ENCODE data around the gene XPNPEP2. TPM values are rescaled to one million over a fixed set of nuclear protein-coding genes. Genes with fewer than 3 reads are reported as not detected.
A peak's percentile ranks its signal among the peaks of the same experiment; 100 is the strongest.

XPNPEP2 gene
- total RNA-seq, 2 experiments from 2014 or later: 0.12 to 0.32 TPM

DNA sequence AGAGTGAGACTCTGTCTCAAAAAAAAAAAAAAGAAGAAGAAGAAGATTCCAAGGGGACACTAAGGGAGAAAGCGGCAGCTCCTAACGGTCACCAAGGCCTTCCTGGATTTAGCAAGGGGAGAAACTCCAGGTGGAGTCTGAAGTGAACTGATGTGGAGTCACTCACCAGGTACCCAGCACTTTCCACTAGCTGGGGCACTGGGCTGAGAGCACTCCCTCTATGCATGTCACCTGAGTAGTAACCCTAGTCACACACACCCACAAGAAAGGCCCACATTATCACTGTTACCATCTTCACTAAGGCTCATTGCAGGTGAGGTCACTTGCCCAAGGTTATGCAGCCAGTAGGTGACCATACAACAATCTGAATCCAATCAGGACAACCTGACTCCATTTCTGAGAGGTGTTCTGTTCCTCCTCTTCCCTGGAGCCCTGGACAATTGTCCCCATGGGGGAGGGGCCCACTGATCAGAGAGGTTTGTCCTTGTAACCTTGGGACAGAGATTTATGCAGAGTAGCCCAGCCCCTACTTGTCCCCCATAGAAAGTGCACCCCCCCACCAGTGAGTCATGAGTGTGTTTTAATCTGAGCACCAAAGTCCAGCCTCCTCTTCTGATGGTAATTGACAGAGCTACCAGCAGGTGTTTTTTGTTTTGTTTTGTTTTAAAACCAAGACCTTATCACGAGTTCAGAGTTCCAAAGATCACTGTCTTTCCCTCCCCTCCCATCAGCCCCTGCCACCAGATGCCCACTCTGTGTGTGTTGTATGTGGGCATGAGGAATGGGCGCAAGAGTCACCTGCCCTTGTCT, 35.1 kb downstream of the XPNPEP2 start:
- Mint-ChIP-seq H3K9me3 (no peaks in the 10 kb centered on the region), H3K4me1 (peaks cover 51% of the 10 kb centered on the region), H3K4me3 (no peak overlapping the region), H3K27ac (peak overlapping the region; percentile 87), H3K27me3 (no peaks in the 10 kb centered on the region), H3K36me3 (peaks cover 2% of the 10 kb centered on the region)
- no peak for DNase-seq

DNA sequence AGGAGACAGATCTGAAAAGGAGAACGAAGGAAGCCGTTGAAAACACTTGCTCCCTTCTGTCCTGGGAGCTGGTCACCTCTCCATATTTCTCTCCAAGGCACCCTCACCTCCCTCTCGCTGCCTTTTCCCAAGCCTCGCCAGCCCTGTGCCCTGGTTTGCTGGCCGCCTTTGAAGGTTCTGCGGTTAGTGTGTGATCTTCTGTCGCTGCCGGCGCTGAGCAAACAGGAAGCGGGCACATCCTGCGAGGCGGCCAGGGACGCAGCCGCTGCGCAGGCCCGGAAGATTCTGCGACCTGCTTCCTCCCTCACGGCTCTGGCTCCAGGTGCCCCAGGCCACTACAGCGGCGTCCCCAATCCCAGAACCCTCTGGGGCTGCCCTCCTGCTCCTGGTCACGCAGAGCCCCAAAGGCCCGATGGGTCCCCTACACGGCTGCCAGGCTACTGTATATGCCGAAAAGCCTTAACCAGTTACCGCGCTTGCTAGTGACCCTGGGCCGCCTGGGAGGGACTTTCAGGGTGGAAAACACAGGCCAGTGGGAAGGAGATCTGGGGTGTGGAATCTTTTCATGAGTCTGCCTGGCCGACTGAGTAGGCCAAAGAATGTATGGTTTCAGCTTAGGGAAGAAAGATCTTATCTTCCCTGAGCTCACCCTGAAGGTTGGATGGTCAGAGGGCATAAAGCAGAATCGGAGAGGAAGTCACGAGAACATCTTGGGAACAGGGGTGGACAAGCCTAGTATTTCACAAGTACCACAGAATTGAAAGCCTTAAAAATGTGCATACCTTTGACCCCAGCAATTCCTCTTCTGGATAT, 38.6 kb downstream of the XPNPEP2 start:
- Mint-ChIP-seq H3K36me3 (peaks cover 23% of the 10 kb centered on the region), H3K9me3 (no peaks in the 10 kb centered on the region), H3K27ac (peak overlapping the region; percentile 89), H3K27me3 (no peaks in the 10 kb centered on the region), H3K4me3 (peak overlapping the region; percentile 80), H3K4me1 (peaks cover 42% of the 10 kb centered on the region)
- peak; percentile 76 for DNase-seq

DNA sequence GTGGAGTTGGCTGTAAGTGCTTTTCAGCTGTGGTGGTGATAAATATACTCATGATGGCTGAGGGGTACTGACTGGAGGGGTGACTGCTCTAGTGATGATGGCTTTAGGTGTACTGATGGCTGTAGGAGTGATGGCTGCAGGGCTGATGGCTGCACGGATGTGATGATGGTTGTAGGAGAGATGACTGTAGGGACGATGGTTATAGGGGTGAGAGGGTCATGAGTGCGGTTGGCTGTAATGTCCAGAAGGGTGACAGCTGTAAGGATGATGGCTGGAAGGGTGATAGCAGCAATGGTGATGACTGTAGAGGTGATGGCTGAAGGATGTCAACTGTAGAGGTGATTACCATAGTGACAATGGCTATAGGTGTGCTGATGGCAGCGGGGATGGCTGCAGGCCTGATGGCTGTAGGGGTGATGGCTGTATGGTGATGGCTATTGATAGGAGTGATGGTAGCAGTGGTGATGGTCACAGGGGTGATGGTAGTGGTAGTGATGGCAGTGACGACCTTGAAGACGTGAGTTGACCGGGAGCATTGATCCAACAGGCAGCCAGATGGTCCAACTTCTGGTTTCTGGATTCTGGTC, 40.4 kb downstream of the XPNPEP2 start:
- H3K36me3 Mint-ChIP-seq: peaks cover 40% of the 10 kb centered on the region
- DNase-seq: no peak
- H3K4me1 Mint-ChIP-seq: peaks cover 45% of the 10 kb centered on the region

DNA sequence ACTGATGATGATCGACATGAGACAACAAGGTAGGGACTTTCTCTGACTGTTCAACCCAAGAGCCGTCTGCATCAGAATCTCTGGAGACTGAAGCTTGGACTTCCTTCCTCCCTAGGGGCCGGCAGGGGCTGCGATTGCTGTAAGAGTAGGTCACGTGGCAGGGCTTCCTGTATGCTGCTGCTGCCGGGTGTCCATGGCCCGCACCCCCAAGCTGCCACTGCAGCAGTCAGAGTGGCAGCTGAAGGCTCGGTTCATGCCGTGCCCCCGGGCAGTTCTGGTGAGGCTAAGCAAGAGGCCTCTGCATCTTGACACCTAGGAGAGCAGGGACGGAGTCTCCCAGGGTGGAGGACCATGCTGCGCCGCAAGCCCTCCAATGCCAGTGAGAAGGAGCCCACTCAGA, 41.0 kb downstream of the XPNPEP2 start, which contains the start of gene SASH3:
Gene SASH3, plus strand, starts transcription at position 203 of the 400 bp plus-strand sequence. Its CDS starts 149 bp downstream, at position 352.
- Mint-ChIP-seq H3K4me1 (peaks cover 48% of the 10 kb centered on the region), H3K4me3 (peak within 1 kb of the TSS; percentile 81), H3K27ac (peak within 1 kb of the TSS; percentile 89), H3K36me3 (peaks cover 45% of the 10 kb centered on the region), H3K9me3 (no peaks in the 10 kb centered on the region), H3K27me3 (no peaks in the 10 kb centered on the region)
- peak; percentile 65 for DNase-seq

More for the DNA sequence above, 40.4 kb downstream of the XPNPEP2 start:
- H3K27ac Mint-ChIP-seq: peak overlapping the region; percentile 89
- H3K27me3 Mint-ChIP-seq: no peaks in the 10 kb centered on the region
- H3K4me3 Mint-ChIP-seq: peak overlapping the region; percentile 81
- no peaks in the 10 kb centered on the region for H3K9me3 Mint-ChIP-seq

DNA sequence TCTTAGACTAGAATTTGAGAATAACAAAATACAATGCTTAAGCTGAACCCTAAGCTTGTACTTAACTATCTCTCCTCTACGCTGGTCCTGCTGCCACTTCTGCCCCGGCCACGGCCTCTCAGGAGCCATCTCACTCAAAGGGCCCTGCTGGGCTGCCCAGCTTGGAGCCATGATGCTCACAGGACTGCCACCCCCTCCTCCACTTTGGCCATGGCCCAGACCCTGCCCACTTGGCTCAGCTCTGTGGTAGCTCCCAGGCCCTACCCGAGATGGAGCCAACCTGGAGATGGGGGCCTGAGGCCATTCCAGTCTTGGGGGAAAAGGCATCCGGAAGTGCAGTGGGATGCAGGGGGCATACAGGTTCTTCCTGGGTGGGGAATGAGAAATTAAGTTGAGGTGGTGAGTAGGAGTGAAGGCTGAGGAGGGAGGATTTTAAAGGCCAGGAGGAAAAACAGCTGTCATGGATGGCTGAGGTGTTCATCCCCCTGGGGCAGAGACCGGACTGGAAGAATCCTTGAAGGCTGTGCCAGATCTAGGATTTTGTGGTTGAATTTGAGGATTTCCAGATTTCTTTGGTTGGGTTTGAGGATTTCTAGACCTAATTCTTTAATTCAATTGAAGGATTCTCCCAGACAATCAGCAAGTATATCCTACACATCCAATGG, 41.8 kb downstream of the XPNPEP2 start:
- Mint-ChIP-seq H3K9me3 (no peaks in the 10 kb centered on the region), H3K4me1 (peaks cover 47% of the 10 kb centered on the region), H3K27me3 (no peaks in the 10 kb centered on the region), H3K4me3 (peak overlapping the region; percentile 81), H3K27ac (peak overlapping the region; percentile 89), H3K36me3 (peaks cover 52% of the 10 kb centered on the region)
- no peak for DNase-seq

DNA sequence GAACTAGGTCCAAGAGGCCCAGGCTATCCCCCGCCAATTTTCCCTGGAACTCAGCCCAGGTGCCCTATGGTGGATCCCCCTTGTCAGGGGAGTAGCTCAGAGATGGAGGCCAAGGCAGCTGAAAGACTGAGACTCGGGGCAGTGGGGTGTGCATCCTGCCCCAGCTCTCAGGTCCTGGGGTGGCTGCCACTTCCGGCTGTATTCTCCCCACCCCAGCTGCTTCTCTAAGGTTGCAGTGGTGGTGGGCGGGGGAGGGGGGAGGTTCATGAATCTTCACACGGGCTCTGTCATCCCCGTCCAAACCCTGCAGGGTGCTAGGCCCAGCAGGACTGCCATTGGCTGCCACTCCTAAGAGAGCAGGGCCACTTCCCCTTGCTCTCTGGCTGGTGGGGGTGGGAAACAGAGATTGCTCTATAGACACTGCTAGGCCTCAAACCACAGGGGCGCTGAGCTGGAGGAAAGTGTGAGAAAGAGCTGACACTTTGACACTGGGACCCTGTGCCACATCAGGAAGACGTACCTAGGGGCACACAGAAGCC, 42.4 kb downstream of the XPNPEP2 start:
- Mint-ChIP-seq H3K36me3 (peaks cover 57% of the 10 kb centered on the region), H3K27me3 (no peaks in the 10 kb centered on the region), H3K4me1 (peaks cover 53% of the 10 kb centered on the region), H3K9me3 (no peaks in the 10 kb centered on the region), H3K4me3 (peak overlapping the region; percentile 86), H3K27ac (peak overlapping the region; percentile 89)
- DNase-seq: peak; percentile 81

DNA sequence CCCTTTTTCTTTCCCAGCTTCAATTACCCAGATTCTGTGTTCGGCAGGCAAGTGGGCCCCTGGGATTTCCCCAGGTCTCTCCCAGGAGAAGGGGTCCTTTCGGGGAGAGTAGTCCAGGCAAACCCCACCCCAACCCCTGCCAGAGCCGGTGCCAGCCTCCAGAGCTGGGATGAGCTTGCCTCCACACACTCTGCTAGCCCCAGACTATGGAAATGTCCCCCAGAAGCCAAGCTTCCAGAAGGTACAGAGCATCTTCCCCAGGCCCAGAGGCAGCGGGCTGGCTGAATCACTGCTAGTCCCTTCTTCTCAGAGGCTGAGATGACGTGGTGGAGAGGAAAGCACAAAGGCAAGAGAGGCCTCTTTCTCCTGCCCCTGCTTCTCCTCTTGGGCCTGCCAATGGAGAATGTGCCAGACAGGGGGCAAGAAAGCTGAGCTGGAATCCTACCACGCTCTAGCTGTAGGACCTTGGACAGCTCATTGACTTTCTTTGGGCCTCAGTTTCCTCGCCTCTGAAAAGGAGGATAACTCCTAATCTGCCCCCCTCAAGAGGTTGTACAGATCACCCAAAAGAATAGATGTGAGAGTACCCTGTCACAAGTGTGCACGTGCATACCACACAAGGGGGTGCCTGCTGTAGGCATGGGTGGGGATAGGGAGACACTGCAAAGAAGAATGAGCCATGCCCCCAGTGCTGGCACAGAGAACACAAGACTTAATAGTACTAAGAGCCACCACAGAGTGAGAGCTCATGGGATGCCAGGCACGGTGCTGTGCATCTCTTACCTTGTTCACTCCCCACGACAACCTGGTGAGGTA, 43.1 kb downstream of the XPNPEP2 start:
- Mint-ChIP-seq H3K27ac (peak overlapping the region; percentile 87), H3K27me3 (no peaks in the 10 kb centered on the region), H3K9me3 (no peaks in the 10 kb centered on the region), H3K4me3 (peak overlapping the region; percentile 86), H3K4me1 (peaks cover 52% of the 10 kb centered on the region), H3K36me3 (peaks cover 61% of the 10 kb centered on the region)
- DNase-seq: peak; percentile 30

DNA sequence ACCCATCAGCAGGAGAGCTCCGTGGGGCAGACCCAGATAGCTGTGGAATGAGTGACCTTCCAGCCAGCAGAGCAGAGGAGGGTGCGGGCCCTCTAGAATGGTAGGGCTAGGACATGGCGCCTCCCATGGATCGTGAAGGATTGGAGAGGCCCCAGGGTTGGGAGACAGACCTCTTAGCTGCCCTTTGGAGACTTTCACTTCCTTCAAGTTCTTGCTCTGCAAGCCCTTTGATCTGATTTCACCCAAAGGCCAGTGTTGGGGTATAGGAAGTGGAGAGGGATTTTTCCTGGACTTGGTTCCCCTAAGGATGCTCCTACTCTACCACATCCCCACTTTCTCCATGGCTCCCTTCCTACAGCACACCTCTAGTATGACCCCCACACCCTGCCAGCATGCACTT, 43.9 kb downstream of the XPNPEP2 start:
- Mint-ChIP-seq H3K27ac (peak overlapping the region; percentile 87), H3K4me3 (peak overlapping the region; percentile 86), H3K36me3 (peaks cover 68% of the 10 kb centered on the region), H3K27me3 (no peaks in the 10 kb centered on the region), H3K4me1 (peaks cover 56% of the 10 kb centered on the region), H3K9me3 (no peaks in the 10 kb centered on the region)
- DNase-seq: no peak

DNA sequence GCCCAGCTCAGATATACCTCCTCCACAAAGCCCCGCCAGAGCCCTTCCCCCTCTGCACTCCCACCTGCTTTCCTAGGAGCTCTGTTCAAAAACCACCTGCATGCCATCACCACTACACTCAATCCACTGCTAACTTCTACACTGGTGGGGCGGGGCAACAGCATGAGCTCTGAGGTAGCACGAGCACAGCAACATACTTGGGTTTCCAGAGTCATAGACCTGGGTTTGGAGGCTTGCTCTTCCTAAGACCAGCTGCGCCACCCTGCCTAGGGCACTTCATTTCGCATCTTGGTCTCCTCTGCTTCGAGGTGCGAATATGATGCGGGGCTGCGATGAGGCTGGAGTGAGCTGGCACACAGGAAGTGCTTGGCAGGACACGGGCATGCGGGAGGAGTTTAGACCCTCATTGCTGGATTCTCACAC, 44.5 kb downstream of the XPNPEP2 start:
- H3K9me3 Mint-ChIP-seq: no peaks in the 10 kb centered on the region
- peaks cover 53% of the 10 kb centered on the region for H3K4me1 Mint-ChIP-seq
- peaks cover 68% of the 10 kb centered on the region for H3K36me3 Mint-ChIP-seq
- no peaks in the 10 kb centered on the region for H3K27me3 Mint-ChIP-seq
- DNase-seq: no peak
- peak overlapping the region; percentile 86 for H3K4me3 Mint-ChIP-seq
- H3K27ac Mint-ChIP-seq: peak overlapping the region; percentile 87

DNA sequence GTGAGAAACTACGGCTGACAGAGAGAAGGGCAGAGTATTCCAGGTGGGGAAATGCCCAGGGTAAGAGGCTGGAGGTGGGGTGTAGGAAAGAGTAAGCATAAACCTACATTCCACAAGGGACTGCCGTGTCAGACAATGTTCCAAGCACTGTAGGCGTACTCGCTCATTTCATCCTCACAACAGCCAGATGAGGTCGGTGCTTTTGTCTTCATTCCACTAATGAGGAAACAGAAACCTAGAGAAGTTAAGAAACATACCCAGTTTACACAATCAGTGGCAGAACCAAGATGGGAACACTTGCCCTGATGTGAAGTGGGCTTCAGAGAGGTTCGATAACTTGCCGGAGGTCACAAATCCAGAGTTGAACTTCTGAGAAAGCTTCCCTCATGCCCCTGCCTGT, 45.6 kb downstream of the XPNPEP2 start:
- Mint-ChIP-seq H3K27me3 (no peaks in the 10 kb centered on the region), H3K36me3 (peaks cover 68% of the 10 kb centered on the region), H3K27ac (peak overlapping the region; percentile 87), H3K4me3 (peak overlapping the region; percentile 86), H3K4me1 (peaks cover 50% of the 10 kb centered on the region), H3K9me3 (no peaks in the 10 kb centered on the region)
- DNase-seq: no peak

DNA sequence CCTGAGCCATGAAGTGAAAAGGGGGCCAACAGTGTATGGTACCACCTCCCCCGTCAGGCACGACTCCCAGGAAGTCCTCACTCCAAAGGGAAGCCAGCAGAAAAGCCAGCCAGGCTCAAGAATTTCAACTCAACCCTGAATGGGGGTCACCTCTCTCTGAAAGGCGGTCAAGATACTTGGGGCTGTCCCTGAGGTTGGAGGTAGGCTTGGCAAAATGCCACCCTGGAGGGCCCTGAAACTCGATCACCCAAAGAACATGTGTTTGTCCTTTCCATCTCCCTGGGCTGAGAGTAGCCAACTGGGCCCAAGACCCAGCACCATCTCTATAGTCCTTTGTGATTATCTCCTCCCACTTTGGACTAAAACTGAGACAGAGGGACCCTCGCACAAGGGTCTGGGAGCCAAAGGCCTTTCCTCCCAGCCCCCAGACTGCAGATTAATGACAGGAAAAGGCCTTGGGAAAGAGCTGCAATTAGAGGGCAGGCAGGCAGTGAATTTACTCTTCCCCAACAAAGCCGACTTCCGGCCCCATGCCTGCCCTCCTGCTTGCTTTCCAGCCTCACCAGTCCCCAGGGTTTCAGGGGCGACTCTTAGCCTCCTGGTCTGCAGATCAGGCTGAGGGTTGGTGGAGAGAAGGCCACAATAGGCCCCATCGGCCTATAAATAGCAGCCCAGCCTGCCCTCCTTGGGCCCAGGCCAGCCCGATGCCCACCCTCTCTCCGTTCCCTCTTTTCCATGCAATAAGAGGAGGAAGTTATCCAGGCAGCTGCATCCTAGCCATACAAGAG, 46.6 kb downstream of the XPNPEP2 start:
- no peaks in the 10 kb centered on the region for H3K9me3 Mint-ChIP-seq
- H3K4me1 Mint-ChIP-seq: peaks cover 50% of the 10 kb centered on the region
- H3K4me3 Mint-ChIP-seq: peak overlapping the region; percentile 61
- H3K27me3 Mint-ChIP-seq: no peaks in the 10 kb centered on the region
- H3K27ac Mint-ChIP-seq: peak overlapping the region; percentile 86
- H3K36me3 Mint-ChIP-seq: peaks cover 64% of the 10 kb centered on the region
- DNase-seq: no peak

DNA sequence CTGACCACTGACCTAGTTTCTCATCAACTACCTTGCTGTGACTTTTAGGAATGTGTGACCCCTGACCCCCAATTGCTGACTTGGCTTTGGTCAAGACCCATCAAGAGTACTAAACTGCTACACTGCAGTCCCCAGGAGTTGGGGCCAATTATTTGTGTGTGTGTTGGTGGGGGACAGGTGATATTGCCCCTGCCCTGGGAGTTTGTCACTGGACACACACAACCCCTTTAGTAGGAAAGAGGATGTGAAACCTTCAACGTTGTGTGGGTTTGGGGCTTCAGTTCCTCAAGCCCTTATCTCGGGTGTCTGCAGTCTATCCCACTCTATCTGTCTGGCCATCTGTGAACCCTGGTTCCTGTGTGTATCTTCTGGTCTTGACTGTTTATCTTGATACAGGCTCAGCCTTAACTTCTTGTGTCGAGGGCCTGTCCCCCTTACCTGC, 47.5 kb downstream of the XPNPEP2 start:
- H3K27ac Mint-ChIP-seq: peak overlapping the region; percentile 86

More for the DNA sequence above, 47.5 kb downstream of the XPNPEP2 start:
- H3K4me1 Mint-ChIP-seq: peaks cover 50% of the 10 kb centered on the region
- no peak for DNase-seq
- no peaks in the 10 kb centered on the region for H3K27me3 Mint-ChIP-seq
- H3K9me3 Mint-ChIP-seq: no peaks in the 10 kb centered on the region
- peak overlapping the region; percentile 66 for H3K4me3 Mint-ChIP-seq
- peaks cover 57% of the 10 kb centered on the region for H3K36me3 Mint-ChIP-seq

Measured in activated naive CD8-positive, alpha-beta T cell treated with anti-CD3 and anti-CD28 coated beads for 36 hours (primary cell).